ENCODE data around the gene ALPP. TPM values are rescaled to one million over a fixed set of nuclear protein-coding genes. Genes with fewer than 3 reads are reported as not detected.

ALPP gene
- total and polyA plus RNA-seq, 2 experiments from 2014 or later = not detected

DNA sequence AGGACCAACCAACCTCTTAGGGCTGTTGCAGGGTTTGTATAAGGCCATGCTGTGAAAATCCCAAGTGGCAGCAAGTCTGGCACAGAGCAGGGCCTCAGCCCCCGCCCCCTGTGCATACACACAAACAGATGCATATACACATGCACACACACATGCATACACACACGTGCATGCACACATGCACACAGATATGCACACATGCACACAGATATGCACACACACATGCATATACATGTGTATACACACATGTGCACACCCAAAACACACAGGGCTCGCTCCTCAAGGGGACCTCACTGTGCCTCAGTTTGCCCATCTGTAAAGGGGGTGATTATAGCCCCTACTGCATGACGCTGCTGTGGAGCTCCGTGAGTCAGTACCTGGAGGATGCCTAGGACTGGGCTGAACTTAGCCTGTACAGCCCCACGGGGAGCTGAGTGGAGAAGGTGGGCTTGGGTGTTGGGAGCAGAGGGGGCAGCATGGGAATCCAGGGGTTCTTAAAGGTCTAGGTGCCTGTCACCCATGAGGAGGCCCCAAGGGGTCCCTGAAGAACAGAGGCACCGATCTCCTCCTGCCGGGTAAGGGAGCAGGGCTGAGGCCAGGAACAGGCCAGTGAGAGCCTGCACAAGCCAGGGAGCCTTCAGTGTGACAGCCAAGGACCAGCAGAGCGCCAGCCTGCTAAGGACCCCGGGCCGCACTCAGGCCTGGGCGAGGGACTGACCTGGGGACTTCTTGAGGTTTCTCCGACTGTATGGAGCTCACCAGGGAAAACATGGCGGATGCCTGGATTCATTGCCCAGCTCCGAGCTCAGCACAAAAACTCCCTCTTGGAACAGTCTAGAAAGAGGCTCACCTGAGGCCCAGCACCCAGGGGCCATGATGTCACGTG lies 53.4 kb downstream of the ALPP start:
- no peaks in the 10 kb centered on the region for H3F3A ChIP-seq (ENCODE audit: insufficient read depth)
- no peak overlapping the region for H3K27ac ChIP-seq
- WGBS, 2 experiments (ENCODE audit: low coverage in 1 of 2, low lambda C conversion rate in 2 of 2, missing lambda C conversion rate in 2 of 2) = 61 to 63% methylated on average over 15 to 16 of the region's 16 CpGs
- no peaks in the 10 kb centered on the region for H3K4me1 ChIP-seq (ENCODE audit: insufficient read depth)
- H3K9me2 ChIP-seq (ENCODE audit: insufficient read depth) = no peaks in the 10 kb centered on the region
- no peak overlapping the region for H3K4me3 ChIP-seq
- H3K27me3 ChIP-seq (replicated peaks; ENCODE audit: insufficient read depth) = peaks cover 13% of the 10 kb centered on the region; the same call in 1 of the 2 replicates
- no peak overlapping the region for H3K9ac ChIP-seq
- H3K36me3 ChIP-seq (ENCODE audit: low read depth) = no peaks in the 10 kb centered on the region
- no peaks in the 10 kb centered on the region for H4K20me1 ChIP-seq (ENCODE audit: insufficient read depth)
- in situ Hi-C loops (cut with MboI) = loop anchor here (10.0 kb wide), 1 partner anchor 87 kb away; no protein-coding TSS in a partner anchor
- H3K9me3 ChIP-seq (ENCODE audit: low read depth) = no peaks in the 10 kb centered on the region
- no peak for TF ChIP-seq EZH2 (IDR thresholded peaks at IDR 0.05; ENCODE audit: insufficient read depth, poor library complexity, severe bottlenecking)
- TF ChIP-seq EZH2phosphoT487 (IDR thresholded peaks at IDR 0.05; ENCODE audit: insufficient read depth, low read depth) = no peak
- H3K4me2 ChIP-seq (ENCODE audit: unreplicated experiment) = no peak overlapping the region
- DNase-seq = no peak
- no peak overlapping the region for H2AFZ ChIP-seq
- no peaks in the 10 kb centered on the region for H3K79me2 ChIP-seq (ENCODE audit: insufficient read depth)

Small RNAs within 50 kb of the gene (small RNA-seq; reads per million reads assigned to genes)
- not detected for gene AC068134.3 (ENCODE audit: low read depth, low replicate concordance)
- not detected for gene AC068134.4 (ENCODE audit: low read depth, low replicate concordance)

Other genes starting within 250 kb of the ALPP start
- gene ALPG, start 28.1 kb downstream of the ALPP start, total RNA-seq (2014; rRNA removed; shearing (Covaris generic)) = not detected in 2 replicates
- not detected in 2 replicates for gene ALPG, start 28.1 kb downstream of the ALPP start, polyA plus RNA-seq (2016; fragmentation: Nextera tagmentation; extraction: Ambion mirVana)
- gene ALPI, start 77.4 kb downstream of the ALPP start, total RNA-seq (2014; rRNA removed; shearing (Covaris generic)) = not detected in 2 replicates
- gene ALPI, start 77.4 kb downstream of the ALPP start, polyA plus RNA-seq (2016; fragmentation: Nextera tagmentation; extraction: Ambion mirVana) = not detected in 2 replicates
- gene ECEL1, start 109.1 kb downstream of the ALPP start, total RNA-seq (2014; rRNA removed; shearing (Covaris generic)) = 0.54 TPM in 1 of 2 replicates, not detected in the other
- not detected in 2 replicates for gene ECEL1, start 109.1 kb downstream of the ALPP start, polyA plus RNA-seq (2016; fragmentation: Nextera tagmentation; extraction: Ambion mirVana)
- not detected in 2 replicates for gene PRSS56, start 141.6 kb downstream of the ALPP start, total RNA-seq (2014; rRNA removed; shearing (Covaris generic))
- not detected in 2 replicates for gene PRSS56, start 141.6 kb downstream of the ALPP start, polyA plus RNA-seq (2016; fragmentation: Nextera tagmentation; extraction: Ambion mirVana)
- not detected in 2 replicates for gene CHRND, start 147.4 kb downstream of the ALPP start, total RNA-seq (2014; rRNA removed; shearing (Covaris generic))
- not detected in 2 replicates for gene CHRND, start 147.4 kb downstream of the ALPP start, polyA plus RNA-seq (2016; fragmentation: Nextera tagmentation; extraction: Ambion mirVana)
- not detected in 2 replicates for gene CHRNG, start 160.9 kb downstream of the ALPP start, total RNA-seq (2014; rRNA removed; shearing (Covaris generic))
- gene CHRNG, start 160.9 kb downstream of the ALPP start, polyA plus RNA-seq (2016; fragmentation: Nextera tagmentation; extraction: Ambion mirVana) = not detected in 2 replicates
- 2.0 and 4.3 TPM in 2 replicates for gene TIGD1, start 171.8 kb downstream of the ALPP start, total RNA-seq (2014; rRNA removed; shearing (Covaris generic))
- gene TIGD1, start 171.8 kb downstream of the ALPP start, polyA plus RNA-seq (2016; fragmentation: Nextera tagmentation; extraction: Ambion mirVana) = 3.2 and 3.6 TPM in 2 replicates
- gene EIF4E2, start 171.9 kb downstream of the ALPP start, total RNA-seq (2014; rRNA removed; shearing (Covaris generic)) = 82.8 and 98.5 TPM in 2 replicates
- 147 and 150 TPM in 2 replicates for gene EIF4E2, start 171.9 kb downstream of the ALPP start, polyA plus RNA-seq (2016; fragmentation: Nextera tagmentation; extraction: Ambion mirVana)

Data from GM23248 (cell line).